RWPE1 (cell line): ENCODE measurements around the gene EFHB.

Source experiments
- CTCF ChIA-PET: fragments of 350-600 bp; sonication (Branson Sonifier 250); formaldehyde crosslinking; extraction: SDS; loops from one replicate; lab custom pipeline; 2021; lab: Yijun Ruan, JAX
- POLR2A ChIA-PET: fragments of 400-600 bp; formaldehyde crosslinking; extraction: SDS; loops from one replicate; lab custom pipeline; 2020; ENCODE audit warnings: antibody characterized with exemption; ENCODE audit not compliant: low non-redundant PET; lab: Yijun Ruan, JAX
- DNase-seq: peaks from one replicate; pipeline ENCODE4 v3.0.0; 2012; ENCODE audit warnings: low spot score
- H3K27ac ChIP-seq: fragments of 450-650 bp; 2 replicates; pipeline ENCODE4 v1.5.1; 2017
- TF ChIP-seq, protein P1 (sequence below): fragments of 450-650 bp; conservative IDR thresholded peaks from 2 replicates; pipeline ENCODE4 v1.5.1; 2017; ENCODE audit warnings: low read depth, mild to moderate bottlenecking

The EFHB gene

DNA sequence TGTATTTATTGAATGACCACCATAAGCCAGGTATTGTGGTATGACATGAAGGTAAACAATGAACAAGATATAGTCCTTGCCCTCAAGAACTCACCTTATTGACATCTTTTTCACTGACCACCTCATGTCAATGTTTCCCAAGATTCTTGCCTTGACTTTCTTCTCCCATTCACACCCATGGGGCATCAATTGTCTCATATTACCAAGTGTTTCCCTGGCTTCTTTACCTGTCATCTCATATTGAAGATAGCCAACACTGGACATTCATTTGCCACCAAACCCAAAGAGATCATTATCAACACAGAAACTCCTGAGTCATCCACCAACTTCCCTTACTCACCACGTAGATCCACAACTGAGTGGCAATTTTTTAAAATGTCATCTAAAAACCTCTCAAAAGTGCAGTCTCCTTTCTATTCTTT lies 2.2 kb downstream of the EFHB start:
- H3K27ac ChIP-seq = no peak overlapping the region
- no peak for DNase-seq
- ChIA-PET POLR2A (no interaction called here), CTCF (no interaction called here)
- TF ChIP-seq, protein P1, sequence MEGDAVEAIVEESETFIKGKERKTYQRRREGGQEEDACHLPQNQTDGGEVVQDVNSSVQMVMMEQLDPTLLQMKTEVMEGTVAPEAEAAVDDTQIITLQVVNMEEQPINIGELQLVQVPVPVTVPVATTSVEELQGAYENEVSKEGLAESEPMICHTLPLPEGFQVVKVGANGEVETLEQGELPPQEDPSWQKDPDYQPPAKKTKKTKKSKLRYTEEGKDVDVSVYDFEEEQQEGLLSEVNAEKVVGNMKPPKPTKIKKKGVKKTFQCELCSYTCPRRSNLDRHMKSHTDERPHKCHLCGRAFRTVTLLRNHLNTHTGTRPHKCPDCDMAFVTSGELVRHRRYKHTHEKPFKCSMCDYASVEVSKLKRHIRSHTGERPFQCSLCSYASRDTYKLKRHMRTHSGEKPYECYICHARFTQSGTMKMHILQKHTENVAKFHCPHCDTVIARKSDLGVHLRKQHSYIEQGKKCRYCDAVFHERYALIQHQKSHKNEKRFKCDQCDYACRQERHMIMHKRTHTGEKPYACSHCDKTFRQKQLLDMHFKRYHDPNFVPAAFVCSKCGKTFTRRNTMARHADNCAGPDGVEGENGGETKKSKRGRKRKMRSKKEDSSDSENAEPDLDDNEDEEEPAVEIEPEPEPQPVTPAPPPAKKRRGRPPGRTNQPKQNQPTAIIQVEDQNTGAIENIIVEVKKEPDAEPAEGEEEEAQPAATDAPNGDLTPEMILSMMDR = no peak

DNA sequence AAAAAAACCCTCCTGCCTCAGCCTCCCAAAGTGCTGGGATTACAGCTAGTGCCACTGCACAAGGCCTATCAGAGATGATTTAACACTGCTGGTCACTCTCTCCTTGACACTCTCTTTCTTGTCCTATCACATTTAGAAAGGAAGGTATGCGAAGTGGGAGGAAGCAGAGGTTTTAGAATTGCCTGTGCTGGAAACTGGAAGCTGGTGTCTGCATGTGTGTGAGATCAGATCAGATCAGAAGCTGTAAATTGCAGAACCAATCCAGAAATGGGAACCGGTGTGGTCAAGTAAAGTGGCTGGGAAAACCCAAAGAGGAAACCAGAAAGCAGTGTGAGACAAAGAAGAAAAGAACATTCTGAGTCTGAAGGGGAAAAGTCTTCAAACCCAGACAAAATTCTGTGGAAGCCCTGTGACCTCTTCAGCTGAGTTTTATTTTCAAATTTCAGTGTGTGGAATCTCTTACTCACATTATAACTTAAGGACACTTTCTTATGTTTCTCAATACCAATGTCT lies 2.8 kb downstream of the EFHB start:
- no peak for DNase-seq
- TF ChIP-seq, protein P1 = no peak
- ChIA-PET POLR2A (no interaction called here), CTCF (no interaction called here)
- no peak overlapping the region for H3K27ac ChIP-seq

DNA sequence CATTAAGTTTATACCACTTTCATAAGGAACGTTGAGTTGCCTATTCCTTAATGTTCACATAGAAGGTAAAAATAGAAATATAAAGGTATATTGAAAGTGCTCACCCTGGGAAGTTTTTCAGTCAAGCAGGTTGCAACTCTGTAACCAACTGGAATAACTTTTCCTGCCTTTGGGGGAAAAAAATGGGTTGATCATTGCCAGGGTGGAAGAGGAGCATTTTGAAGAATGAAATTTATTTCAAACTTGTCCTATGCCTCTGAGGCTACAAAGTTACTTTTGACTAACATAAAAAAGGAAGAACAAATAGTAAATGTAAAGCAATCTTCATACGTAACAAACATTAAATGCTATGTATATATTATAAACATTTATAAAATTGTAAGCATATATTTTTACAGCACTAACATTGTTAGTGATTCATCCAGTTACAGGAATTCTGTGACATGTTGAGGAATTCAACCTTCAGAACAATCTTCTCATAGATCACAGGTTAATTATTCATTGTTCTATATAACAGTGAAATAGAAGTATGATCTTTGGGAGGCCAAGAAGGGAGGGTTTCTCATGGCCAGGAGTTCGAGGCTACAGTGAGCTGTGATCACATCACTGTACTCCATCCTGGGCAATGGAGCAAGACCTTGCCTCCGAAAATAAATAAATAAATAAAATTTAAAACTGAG lies 13.5 kb downstream of the EFHB start:
- H3K27ac ChIP-seq = no peak overlapping the region
- CTCF ChIA-PET = no interaction called here
- POLR2A ChIA-PET = no interaction called here
- TF ChIP-seq, protein P1 = no peak
- DNase-seq = no peak

DNA sequence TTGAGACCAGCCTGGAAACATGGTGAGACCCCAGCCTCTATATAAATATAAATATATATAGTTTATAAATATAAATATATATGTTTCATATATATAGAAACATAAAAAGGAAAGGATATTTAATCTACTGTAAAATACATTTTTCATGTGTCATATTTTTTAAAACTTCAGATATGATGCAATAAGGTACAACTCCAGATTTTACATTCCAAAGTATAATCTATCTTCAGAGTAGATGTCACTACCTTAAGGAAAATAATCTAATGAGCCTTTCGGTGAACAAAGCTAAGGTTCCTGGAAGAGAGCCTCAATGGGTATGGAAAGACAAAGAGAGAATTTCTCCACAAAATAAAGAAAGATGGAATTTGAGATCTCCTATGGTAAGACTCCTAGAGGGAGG lies 16.9 kb downstream of the EFHB start:
- TF ChIP-seq, protein P1 = no peak
- no peak overlapping the region for H3K27ac ChIP-seq
- POLR2A ChIA-PET = no interaction called here
- CTCF ChIA-PET = no interaction called here
- DNase-seq = no peak

- no peak for DNase-seq
- POLR2A ChIA-PET = no interaction called here
- TF ChIP-seq, protein P1 = no peak
- no peak overlapping the region for H3K27ac ChIP-seq
- CTCF ChIA-PET = no interaction called here
Measured at GRCh38 chr3:19911452-19911851, 22.6 kb downstream of the EFHB start.

DNA sequence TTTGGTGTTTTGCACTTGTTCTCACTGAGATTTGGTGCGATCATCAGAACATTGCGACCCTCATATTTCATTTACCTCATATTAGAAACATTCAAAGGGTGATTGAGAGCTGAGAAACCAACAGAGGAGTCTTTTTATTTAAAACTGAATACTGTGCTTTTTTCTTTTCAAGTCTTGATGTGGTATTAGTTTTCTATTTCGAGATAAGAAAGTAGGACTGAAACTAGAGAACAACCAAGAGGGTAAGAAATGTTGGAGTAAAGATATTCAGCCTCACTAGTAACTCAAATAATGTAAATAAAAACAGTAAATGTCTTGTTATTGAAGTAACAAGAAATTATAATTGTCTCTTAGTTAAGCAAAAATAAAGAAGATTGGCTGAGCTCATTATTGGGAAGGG lies 26.5 kb downstream of the EFHB start:
- CTCF ChIA-PET = no interaction called here
- DNase-seq = no peak
- POLR2A ChIA-PET = no interaction called here
- no peak overlapping the region for H3K27ac ChIP-seq
- TF ChIP-seq, protein P1 = no peak
